Measurements from ENCODE around the gene CYREN. TPM values are rescaled to one million over a fixed set of nuclear protein-coding genes. Genes with fewer than 3 reads are reported as not detected.

CYREN gene
- total and polyA plus RNA-seq, 7 donors = 27.5 to 41.4 (median 31.9) TPM

DNA sequence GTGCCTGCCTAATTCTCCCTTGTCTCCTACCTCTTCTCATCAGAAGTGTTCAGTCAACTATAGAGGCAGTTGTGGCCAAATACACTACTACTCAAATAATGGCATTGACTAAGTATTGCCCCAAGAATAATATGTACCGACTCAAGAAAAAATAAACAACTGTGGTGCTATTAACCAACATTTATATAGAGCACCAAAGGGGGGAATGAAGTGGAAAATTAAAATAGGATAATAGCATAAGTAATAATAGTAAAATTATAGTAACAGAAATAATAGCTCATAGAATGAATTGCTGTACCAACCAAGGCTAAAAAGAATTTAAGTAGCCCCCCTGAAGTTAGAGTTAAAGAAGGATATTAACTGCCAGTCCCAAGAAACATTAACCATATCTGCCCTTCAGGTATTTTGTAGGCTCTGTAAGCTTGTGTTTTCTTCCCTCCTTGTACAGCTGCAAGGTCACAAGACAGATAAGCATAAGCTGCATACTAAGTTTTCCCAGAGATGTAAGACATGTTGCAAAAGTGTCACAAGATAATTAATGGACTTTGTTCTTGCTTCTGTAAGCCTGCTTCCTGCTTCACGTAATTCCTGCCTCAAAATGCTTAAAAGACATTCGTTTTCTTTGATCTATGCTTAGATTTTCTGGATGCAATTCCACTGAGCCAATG lies 10.9 kb upstream of the CYREN start:
- DNase-seq = no peak
- H3K27me3 ChIP-seq = no peaks in the 10 kb centered on the region
- no peaks in the 10 kb centered on the region for H3K4me1 ChIP-seq
- 90 to 92% methylated on average over 3 of the region's 3 CpGs for WGBS, 2 donors
- intact Hi-C loops (cut with DNase I) = no loop called here
- peaks cover 0 to 50% (median 18%) of the 10 kb centered on the region in 4 donors for H3K36me3 ChIP-seq
- no peak overlapping the region for H3K27ac ChIP-seq
- TF ChIP-seq POLR2AphosphoS5 (IDR thresholded peaks at IDR 0.05) (no peak), EP300 (IDR thresholded peaks at IDR 0.05) (no peak), POLR2A (IDR thresholded peaks at IDR 0.05) (no peak)
- TF ChIP-seq, protein P1, sequence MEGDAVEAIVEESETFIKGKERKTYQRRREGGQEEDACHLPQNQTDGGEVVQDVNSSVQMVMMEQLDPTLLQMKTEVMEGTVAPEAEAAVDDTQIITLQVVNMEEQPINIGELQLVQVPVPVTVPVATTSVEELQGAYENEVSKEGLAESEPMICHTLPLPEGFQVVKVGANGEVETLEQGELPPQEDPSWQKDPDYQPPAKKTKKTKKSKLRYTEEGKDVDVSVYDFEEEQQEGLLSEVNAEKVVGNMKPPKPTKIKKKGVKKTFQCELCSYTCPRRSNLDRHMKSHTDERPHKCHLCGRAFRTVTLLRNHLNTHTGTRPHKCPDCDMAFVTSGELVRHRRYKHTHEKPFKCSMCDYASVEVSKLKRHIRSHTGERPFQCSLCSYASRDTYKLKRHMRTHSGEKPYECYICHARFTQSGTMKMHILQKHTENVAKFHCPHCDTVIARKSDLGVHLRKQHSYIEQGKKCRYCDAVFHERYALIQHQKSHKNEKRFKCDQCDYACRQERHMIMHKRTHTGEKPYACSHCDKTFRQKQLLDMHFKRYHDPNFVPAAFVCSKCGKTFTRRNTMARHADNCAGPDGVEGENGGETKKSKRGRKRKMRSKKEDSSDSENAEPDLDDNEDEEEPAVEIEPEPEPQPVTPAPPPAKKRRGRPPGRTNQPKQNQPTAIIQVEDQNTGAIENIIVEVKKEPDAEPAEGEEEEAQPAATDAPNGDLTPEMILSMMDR (IDR thresholded peaks at IDR 0.05) = no peak
- H3K4me3 ChIP-seq = no peak overlapping the region
- H3K9me3 ChIP-seq = peaks cover 0 to 23% (median 19%) of the 10 kb centered on the region in 4 donors

DNA sequence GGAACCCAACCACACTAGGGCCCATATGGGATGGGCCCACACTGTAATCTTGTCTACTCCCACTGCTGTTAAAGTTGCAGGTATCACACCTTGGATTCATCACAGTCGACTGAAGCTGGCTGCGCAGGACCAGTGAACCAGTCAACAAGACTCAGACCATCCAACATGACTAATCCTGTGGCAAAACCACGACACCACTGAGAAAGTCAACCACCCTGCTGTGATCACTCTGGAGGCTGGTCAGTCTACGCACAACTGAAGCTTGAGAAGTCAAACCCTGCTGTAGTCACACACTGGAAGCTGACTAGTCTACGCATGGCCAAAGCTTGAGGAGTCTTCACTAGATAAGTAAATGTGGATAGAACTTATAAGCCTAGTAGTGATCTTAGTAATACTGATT lies 9.6 kb upstream of the CYREN start:
- Histone ChIP-seq H3K4me1 (no peaks in the 10 kb centered on the region), H3K9me3 (peaks cover 0 to 23% (median 19%) of the 10 kb centered on the region in 4 donors), H3K27me3 (no peaks in the 10 kb centered on the region), H3K36me3 (peaks cover 0 to 37% (median 10%) of the 10 kb centered on the region in 4 donors), H3K27ac (no peak overlapping the region), H3K4me3 (no peak overlapping the region)
- intact Hi-C loops (cut with DNase I) = no loop called here
- TF ChIP-seq POLR2AphosphoS5 (IDR thresholded peaks at IDR 0.05) = no peak
- TF ChIP-seq, protein P1 (IDR thresholded peaks at IDR 0.05) = no peak
- no peak for TF ChIP-seq EP300 (IDR thresholded peaks at IDR 0.05)
- TF ChIP-seq POLR2A (IDR thresholded peaks at IDR 0.05) = no peak
- WGBS, 2 donors = 91 to 95% methylated on average over 5 of the region's 5 CpGs
- no peak for DNase-seq

DNA sequence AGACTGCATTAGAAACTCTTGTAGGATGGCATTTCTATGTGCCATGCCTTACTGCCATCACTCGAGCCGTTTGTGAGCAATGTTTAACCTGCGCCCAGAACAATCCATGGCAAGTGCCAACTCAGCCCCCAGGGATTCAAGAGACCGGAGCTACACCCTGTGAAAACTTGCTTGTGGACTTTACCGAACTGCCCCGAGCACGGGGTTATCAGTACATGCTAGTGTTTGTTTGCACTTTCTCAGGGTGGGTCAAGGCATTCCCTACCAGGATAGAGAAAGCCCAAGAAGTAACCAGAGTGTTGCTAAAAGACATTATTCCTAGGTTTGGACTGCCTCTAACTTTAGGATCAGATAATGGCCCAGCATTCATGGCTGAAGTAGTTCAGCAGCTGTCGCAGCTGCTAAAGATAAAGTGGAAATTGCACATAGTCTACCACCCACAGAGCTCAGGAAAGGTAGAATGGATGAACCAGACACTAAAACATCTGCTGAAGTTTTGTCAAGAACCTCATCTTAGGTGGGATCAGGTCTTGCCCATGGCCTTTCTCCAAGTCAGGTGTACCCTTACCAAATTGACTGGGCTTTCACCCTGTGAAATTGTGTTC lies 8.9 kb upstream of the CYREN start:
- no peak overlapping the region for H3K4me3 ChIP-seq
- H3K36me3 ChIP-seq = peaks cover 0 to 30% (median 3%) of the 10 kb centered on the region in 4 donors
- H3K27ac ChIP-seq = no peak overlapping the region
- peaks cover 0 to 23% (median 19%) of the 10 kb centered on the region in 4 donors for H3K9me3 ChIP-seq
- no peak for DNase-seq
- 55 to 79% methylated on average over 8 of the region's 8 CpGs for WGBS, 2 donors
- TF ChIP-seq, protein P1 (IDR thresholded peaks at IDR 0.05) = no peak
- TF ChIP-seq POLR2A (IDR thresholded peaks at IDR 0.05) = no peak
- no peak for TF ChIP-seq EP300 (IDR thresholded peaks at IDR 0.05)
- no peak for TF ChIP-seq POLR2AphosphoS5 (IDR thresholded peaks at IDR 0.05)
- H3K27me3 ChIP-seq = no peaks in the 10 kb centered on the region
- intact Hi-C loops (cut with DNase I) = no loop called here
- no peaks in the 10 kb centered on the region for H3K4me1 ChIP-seq

DNA sequence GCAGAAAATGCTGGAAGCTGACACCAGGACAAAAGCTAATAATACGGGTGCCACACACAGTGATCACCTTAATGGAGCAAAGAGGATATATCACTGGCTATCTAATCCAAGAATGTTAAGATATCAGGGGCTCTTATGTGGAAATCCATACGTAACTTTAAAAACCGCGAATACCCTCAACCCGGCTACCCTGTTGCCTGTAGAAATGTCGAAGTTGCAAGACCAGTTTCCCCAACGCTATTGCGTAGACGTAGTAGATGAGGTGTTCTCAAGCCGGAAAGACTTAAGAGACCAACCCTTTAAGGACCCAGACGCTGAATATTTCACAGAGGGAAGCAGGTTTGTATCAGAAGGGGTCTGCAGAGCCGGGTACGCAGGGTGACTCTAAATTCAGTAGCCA lies 7.9 kb upstream of the CYREN start:
- H3K27ac ChIP-seq = no peak overlapping the region
- intact Hi-C loops (cut with DNase I) = no loop called here
- no peaks in the 10 kb centered on the region for H3K4me1 ChIP-seq

More for the DNA sequence above, 7.9 kb upstream of the CYREN start:
- TF ChIP-seq EP300 (IDR thresholded peaks at IDR 0.05) (no peak), POLR2A (IDR thresholded peaks at IDR 0.05) (no peak), POLR2AphosphoS5 (IDR thresholded peaks at IDR 0.05) (no peak)
- TF ChIP-seq, protein P1 (IDR thresholded peaks at IDR 0.05) = no peak
- peaks cover 0 to 23% (median 19%) of the 10 kb centered on the region in 4 donors for H3K9me3 ChIP-seq
- peaks cover 0 to 20% (median 2%) of the 10 kb centered on the region in 4 donors for H3K36me3 ChIP-seq
- WGBS, 2 donors = 89 to 92% methylated on average over 13 of the region's 13 CpGs
- H3K4me3 ChIP-seq = no peak overlapping the region
- H3K27me3 ChIP-seq = no peaks in the 10 kb centered on the region
- no peak for DNase-seq

Measured in sigmoid colon (tissue), 7 donors.